Activated CD8-positive, alpha-beta memory T cell treated with anti-CD3 and anti-CD28 coated beads for 36 hours (primary cell): ENCODE data around the gene MARK3. TPM values are rescaled to one million over a fixed set of nuclear protein-coding genes. Genes with fewer than 3 reads are reported as not detected.
"Not testable (repeated sequence)": the region's sequence is repeated elsewhere in the genome, so short reads cannot be mapped to it uniquely, and the experiment has no call there.

ENCODE experiments used
- CTCF ChIA-PET: fragments of 350-600 bp; sonication (Branson Sonifier 250); formaldehyde crosslinking; loops from one replicate; lab custom pipeline; 2021; ENCODE audit warnings: antibody characterized with exemption; lab: Charles Lee
- POLR2A ChIA-PET: fragments of 350-600 bp; sonication (Branson Sonifier 250); formaldehyde crosslinking; loops from one replicate; lab custom pipeline; 2021; ENCODE audit warnings: antibody characterized with exemption; lab: Charles Lee
- total RNA-seq, 2 experiments: library from RNA; stranded (reverse); gene quantifications; one replicate each; pipeline ENCODE4 v1.2.3, GENCODE V29; 2021

Gene MARK3
- total RNA-seq, 2 experiments from 2014 or later: 81.7 to 83.4 TPM

DNA sequence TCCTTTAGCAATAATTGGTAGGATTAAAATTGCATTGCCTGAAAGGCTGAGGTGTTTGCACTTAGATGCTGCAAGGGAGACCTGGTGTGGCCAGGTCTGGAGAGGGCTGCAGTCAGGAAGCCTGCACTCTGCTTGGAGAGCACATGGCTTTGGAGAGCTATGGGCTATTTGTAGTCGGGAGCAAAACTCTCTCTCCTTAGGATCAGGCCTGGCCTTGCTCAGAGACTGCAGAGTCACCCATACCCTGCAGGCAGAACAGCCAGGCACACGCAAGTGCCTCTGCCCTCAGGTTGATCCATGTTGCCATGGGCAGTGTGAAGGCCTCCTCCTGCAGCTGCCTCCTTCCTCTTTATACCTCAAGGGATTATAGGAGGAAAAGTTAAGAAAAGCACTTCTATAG, 110.6 kb downstream of the MARK3 start:
- ChIA-PET CTCF (interaction anchor here (1.0 kb wide), 1 partner anchor 23 kb away, joined by 5 read pairs; no protein-coding TSS in a partner anchor), POLR2A (no interaction called here)

- CTCF ChIA-PET: no interaction called here
- POLR2A ChIA-PET: no interaction called here
Measured at GRCh38 chr14:103496776-103497175, 111.6 kb downstream of the MARK3 start.

DNA sequence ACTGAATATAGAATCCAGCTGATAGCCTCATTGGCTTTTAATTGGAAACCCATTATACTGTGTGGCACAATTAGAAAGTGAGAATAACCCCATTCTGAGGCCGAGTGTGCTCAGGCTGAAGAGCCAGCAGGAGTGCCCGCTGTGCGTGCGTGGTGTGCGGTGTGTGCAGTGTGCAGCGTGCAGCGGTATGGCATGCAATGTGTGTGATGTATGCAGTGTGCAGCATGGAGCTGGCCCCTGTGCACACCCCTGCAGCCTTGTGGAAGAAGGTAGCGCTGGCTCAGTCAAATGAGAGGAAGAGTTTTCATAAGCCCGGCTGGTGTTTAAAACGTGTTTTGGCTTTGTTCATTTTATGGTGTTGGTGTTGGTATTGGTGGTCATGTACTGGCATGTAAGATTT, 114.5 kb downstream of the MARK3 start:
- POLR2A ChIA-PET: no interaction called here
- CTCF ChIA-PET: interaction anchor here (1.0 to 2.7 kb wide), 7 partner anchors 10 to 62 kb away, joined by 3 to 8 read pairs (median 5); partner anchors contain the start of gene BAG5

DNA sequence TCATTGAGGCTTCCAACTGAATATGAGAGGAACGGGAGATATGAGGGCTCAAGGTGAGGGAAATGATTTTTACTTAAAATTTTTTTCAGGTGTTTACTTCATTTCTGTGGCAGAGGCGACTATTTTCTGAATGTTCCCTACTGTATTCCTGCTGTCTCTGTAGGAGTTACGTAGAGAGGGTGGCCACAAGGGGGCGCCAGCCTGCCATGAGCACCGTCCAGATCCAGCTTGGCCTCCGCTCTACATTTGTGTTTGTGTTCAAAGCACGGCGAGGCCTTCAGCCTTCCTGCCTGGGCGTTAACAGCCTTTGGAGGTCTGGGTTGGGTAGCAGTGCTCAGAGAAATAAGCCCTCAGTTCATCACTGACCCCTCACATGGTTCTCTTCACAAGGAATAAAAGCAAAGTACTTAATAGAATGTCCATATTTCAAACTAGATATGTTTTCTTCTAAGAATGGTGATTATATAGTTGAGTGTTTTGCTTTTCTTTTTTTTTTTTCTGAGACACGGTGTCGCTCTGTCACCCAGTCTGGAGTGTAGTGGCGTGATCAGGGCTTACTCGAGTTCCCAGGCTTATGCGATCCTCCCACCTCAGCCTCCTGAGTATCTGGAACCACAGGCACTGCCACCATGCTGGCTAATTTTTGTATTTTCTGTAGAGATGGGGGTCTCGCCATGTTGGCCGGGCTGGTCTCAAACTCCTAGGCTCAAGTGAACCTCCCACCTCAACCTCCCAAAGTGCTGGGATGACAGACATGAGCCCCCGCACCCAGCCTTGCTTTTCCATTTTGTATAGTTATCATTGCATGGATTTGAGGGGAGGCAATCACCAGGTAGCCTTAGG, 115.2 kb downstream of the MARK3 start:
- POLR2A ChIA-PET: no interaction called here
- CTCF ChIA-PET: interaction anchor here (0.6 to 2.7 kb wide), 9 partner anchors 10 to 127 kb away, joined by 3 to 8 read pairs (median 5); partner anchors contain the start of gene BAG5

DNA sequence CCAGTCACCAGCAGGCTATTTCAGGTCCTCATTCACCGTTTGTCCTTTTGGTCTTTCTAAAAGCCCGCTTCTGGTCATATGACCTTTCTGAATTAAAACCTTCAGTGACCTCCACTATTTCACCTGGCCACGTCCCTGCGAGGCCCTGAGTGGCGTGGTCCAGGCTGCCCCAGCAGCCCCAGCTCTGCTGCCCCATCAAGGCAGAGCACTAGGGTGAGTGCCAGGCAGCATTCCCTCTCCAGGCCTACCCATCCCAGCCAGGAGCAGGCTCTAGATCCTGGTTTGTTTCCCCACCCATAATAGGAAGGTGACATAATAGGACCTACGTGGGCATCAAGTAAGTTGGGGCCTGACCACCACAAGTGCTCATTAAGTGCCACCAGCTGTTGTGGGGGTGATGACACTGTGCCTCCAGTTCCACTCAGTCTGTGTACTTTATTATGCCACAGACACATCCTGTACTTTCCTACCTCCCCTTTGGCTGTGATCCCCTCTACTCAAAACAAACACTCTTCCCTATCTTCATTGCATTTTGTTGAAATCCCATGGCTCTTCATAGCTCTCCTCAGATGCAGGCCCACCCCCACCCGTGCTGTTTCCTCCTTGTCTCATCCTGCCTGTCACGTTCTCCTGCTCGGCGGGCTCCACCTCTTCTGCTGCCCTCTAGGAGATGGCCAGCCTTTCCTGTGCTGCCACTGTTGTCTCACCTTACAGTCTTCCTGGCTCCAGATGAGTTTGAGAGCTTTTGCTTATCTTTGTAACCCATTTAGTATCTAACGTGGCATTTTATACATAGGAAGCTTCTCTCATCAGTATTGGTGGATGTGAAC, 116.0 kb downstream of the MARK3 start:
- ChIA-PET CTCF (interaction anchor here (1.4 kb wide), 1 partner anchor 60 kb away, joined by 4 read pairs; the partner anchor contains the start of gene BAG5), POLR2A (no interaction called here)

DNA sequence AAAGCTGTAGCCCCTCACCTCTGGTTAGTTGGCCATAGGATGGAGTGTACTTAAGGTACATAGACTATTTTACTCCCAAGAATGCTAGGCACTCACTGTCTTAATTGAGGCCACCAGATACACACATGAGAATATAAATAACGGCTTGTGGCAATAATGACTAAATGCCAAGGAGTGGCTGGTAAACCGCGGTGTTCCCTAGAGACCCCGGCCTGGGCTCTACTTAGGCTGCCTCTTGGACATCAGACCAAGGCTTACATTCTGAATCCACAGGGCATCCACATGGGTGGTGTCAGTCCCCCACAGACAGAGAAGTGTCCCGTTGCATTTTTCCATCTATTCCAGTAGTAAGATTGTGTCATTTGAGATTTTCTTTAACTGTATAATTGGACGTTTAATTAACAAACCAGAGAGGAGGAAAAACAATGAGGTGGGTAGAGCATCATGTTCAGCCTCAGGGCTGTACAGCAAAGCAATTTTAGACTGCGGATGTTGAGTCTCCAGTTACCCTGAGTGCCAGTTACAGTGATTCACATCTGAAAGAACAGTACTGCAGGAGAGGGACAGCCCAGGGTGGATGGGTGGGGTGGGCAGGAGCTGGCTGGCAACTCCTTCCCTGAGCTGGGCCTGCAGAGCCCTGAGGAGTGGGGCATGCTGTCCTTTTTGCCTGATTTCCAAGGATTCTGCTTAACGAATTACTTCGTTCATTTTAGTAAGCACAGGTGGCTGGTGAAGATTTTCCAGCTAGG, 116.9 kb downstream of the MARK3 start:
- CTCF ChIA-PET: interaction anchor here (1.1 kb wide), 1 partner anchor 17 kb away, joined by 3 read pairs; no protein-coding TSS in a partner anchor
- POLR2A ChIA-PET: no interaction called here

DNA sequence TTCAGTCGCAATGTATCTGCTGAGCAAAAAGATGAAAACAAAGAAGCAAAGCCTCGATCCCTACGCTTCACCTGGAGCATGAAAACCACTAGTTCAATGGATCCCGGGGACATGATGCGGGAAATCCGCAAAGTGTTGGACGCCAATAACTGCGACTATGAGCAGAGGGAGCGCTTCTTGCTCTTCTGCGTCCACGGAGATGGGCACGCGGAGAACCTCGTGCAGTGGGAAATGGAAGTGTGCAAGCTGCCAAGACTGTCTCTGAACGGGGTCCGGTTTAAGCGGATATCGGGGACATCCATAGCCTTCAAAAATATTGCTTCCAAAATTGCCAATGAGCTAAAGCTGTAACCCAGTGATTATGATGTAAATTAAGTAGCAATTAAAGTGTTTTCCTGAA, 117.7 kb downstream of the MARK3 start:
- ChIA-PET POLR2A (no interaction called here), CTCF (interaction anchor here (1.1 kb wide), 1 partner anchor 16 kb away, joined by 3 read pairs; no protein-coding TSS in a partner anchor)

DNA sequence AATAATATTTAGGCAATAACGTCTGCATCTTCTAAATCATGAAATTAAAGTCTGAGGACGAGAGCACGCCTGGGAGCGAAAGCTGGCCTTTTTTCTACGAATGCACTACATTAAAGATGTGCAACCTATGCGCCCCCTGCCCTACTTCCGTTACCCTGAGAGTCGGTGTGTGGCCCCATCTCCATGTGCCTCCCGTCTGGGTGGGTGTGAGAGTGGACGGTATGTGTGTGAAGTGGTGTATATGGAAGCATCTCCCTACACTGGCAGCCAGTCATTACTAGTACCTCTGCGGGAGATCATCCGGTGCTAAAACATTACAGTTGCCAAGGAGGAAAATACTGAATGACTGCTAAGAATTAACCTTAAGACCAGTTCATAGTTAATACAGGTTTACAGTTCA, 118.1 kb downstream of the MARK3 start:
- CTCF ChIA-PET: no interaction called here
- POLR2A ChIA-PET: no interaction called here

DNA sequence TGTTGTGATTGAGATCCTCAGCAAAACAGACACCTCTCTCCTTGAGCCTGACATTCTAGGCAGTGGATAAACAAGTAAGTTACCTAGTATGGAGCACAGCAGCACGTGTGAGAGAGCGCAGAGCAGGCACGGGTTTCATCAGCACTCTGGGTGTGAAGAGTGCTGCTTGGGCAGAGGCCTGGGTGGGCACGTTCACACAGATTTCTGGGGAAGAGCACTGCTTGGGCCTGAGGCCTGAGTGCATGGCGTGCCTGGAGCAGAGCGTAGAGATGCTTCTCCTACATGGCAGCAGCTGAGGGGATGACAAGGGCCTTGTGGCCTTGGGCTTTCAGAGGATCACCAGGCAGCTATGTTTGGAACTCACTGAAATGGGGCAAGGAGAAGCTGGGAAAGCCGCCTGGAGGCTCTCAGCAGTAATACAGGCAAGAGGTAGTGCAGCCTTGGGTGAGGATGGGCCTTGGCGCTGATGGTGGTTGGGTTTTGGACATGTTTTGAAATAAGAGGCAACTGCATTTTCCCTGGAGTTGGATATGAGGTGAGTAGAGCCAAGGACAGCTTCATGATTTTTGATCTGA, 119.9 kb downstream of the MARK3 start:
- ChIA-PET POLR2A (no interaction called here), CTCF (no interaction called here)

- ChIA-PET CTCF (interaction anchor here (1.2 kb wide), 1 partner anchor 39 kb away, joined by 3 read pairs; no protein-coding TSS in a partner anchor), POLR2A (no interaction called here)
Measured at GRCh38 chr14:103507751-103508150, 122.5 kb downstream of the MARK3 start.

GRCh38 chr14:103508521-103509329, 123.5 kb downstream of the MARK3 start:
- POLR2A ChIA-PET: no interaction called here
- CTCF ChIA-PET: no interaction called here

- POLR2A ChIA-PET: no interaction called here
- CTCF ChIA-PET: interaction anchor here (1.7 to 2.1 kb wide), 3 partner anchors 9 to 36 kb away, joined by 5 to 8 read pairs (median 7); no protein-coding TSS in a partner anchor
Measured at GRCh38 chr14:103509864-103510723, 124.9 kb downstream of the MARK3 start.

DNA sequence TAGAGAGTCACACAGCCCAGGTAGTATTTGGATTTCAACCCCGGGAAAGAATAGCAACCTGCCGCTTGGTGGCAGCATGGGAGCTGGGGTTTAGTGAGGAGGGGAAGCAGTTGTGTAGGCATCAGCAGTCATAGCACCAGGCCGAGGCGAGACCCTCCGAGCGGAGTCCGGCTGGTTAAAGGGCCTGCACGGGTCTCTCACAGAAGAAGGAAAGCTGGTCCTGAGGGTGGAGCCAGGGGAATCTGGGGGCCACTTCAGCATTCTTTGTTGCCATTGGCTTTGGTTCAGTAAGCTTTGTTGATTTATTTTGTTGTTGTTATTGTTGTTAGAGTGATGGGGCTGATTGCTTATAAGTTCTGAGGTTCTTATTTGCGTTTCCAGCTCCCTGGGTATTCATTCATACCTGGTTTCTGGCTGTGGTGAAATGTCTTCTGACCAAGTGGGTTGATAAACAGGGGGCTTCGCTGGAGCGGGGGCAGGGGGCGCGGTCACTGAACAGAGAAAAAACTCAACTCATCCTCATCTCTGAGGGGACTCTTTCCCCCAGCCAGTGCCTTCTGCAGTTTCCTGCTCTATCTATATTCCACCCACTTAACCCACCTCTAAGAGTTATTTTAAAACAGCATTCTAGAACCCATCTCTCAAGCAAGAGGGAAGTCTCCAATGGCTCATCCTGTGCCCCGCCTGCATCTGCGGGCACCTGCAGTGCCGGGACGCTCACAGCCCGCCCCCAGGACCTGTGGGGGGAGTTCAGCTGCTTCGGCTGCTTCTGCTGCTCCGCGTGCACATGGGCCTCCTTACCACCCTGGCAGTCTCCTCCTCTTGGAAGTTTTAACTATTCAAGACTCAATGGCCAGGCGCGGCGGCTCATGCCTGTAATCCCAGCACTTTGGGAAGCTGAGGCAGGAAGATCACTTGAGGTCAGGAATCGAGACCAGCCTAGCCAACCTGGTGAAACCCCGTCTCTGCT, 125.8 kb downstream of the MARK3 start:
- ChIA-PET CTCF (interaction anchor here (1.7 to 2.1 kb wide), 3 partner anchors 8 to 36 kb away, joined by 5 to 8 read pairs (median 7); no protein-coding TSS in a partner anchor), POLR2A (no interaction called here)

DNA sequence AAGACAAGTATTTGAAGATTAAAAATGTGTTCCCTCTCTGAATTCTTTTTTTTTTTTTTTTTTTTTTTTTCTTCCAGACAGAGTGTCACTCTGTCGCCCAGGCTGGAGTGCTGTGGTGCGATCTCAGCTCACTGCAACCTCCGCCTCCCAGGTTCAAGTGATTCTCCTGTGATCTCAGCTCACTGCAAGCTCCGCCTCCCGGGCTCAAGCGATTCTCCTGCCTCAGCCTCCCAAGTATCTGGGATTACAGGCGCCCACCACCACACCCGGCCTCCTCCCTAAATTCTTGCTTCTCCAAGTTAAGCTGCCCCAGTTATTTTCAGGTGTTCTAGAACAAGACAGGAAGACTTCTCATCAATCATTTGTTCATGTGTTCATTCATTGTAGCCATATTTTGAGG, 127.0 kb downstream of the MARK3 start:
- POLR2A ChIA-PET: not testable (repeated sequence)

DNA sequence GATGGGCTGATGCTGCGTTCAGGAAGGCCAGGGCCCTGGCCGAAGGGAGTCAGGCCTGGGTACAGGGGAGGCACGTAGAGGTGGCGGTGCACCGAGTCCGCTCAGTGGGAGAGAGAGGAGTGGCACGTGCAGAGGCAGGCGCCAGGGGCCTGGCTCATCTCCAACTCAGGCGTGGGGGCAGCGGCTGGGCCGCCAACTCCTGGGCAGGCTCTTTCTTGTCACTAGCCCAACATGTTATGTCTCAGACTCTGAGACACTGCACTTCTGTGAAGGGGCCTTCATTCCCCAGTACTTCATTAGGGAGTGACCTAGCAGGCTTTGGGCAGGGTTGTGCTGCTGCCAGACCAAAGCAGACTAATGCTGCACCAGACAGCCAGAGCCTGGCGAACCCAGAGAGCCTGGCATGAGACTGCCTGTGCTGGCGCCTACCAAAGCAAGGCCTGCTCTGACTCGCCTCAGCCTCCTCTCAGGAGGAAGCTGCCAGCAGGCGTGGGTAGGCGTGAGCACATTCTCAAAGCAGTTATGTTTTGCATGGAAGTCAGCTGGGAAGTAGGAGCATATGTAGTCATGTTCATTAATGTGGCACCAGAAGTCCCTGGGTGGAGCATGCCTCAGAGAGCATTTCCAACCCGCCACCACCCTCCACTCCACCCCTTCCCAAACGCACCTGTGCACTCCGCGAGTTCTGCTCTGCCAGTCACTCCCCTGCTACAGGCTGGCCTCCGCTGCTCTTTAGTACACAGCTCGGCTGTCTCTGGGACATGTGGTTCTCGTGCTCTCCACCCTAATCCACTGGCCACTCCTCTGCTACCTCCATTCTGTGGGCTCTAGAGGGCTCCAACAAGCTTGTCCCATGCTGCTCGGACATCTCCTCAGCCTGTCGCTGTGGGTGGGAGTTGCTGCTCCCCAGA, 127.7 kb downstream of the MARK3 start:
- ChIA-PET CTCF (no interaction called here), POLR2A (no interaction called here)

More for the DNA sequence above, 127.0 kb downstream of the MARK3 start:
- CTCF ChIA-PET: not testable (repeated sequence)
